ENCODE results near the gene INTS12.

Gene INTS12

DNA sequence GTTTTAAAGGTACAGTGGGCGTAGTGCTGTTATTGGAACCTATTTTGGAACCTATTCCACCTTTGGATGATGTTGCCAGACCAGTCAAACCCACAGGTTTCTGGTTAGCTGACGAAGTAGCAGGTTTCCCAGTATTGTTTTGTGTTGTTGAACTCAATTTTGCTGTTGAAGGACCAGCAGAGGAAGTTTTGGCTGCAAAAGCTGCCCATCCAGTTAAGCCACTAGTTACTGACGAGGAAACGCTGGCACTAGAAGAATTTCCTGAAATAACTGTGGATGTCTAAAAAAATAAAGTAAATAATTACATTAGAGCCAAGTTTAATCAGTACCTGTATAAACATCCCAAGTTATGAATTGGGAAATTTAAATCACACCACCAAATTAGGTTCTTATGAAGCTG lies 25.5 kb downstream of the INTS12 start:
- no peak for DNase-seq

DNA sequence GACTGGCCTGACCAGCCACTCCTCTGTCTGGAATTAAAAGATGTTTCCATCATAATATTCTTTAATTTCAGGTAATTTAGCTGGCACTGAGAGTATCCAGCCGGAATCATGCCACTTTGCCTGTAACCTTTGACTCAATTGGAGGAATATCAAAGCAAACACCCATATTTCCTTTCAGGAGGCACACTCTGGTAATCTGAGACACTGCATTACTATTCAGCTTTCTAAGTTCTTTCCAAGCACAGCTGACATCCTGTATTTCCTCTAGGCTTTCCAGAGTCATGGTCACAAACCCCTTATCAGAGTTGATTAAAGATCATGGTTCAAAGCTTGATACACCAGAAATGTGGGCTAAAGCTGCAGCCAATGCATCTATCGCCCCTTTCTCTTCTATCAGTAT lies 29.3 kb downstream of the INTS12 start:
- no peak for DNase-seq

DNA sequence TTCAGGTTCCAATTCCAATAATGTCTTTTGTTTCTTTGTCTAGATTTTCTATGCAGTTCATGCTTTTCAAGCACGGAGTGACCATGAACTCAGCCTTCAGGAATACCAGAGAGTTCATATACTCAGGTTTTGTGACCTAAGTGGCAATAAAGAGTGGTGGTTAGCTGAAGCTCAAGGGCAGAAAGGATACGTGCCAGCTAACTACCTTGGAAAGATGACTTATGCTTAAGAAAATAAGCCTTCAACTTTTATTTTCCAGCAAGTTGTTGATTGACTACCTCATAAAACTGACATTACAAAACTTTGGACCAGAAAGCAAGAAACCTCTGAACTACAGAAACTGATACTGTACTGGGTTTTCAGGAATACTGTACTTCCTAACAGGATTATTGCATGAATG lies 30.8 kb downstream of the INTS12 start:
- no peak for DNase-seq

DNA sequence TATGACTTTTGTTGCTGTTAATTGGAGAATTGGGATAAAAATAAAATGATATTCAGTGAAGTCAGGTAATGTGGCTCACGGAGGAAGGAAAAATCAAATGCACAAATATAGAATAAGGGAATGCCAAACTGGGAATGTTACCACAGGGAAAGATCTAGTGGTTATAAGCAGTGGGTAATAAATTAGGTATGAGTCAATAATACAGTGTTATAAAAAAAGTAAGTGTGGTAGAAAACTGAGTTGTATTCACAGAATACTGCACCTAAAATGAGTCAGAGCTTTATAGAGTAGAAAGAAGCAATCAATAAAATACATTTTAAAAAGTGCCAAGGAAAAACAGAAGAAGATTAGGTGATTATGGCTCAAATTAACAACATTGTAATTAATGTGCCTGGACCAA lies 34.5 kb downstream of the INTS12 start:
- no peak for DNase-seq

DNA sequence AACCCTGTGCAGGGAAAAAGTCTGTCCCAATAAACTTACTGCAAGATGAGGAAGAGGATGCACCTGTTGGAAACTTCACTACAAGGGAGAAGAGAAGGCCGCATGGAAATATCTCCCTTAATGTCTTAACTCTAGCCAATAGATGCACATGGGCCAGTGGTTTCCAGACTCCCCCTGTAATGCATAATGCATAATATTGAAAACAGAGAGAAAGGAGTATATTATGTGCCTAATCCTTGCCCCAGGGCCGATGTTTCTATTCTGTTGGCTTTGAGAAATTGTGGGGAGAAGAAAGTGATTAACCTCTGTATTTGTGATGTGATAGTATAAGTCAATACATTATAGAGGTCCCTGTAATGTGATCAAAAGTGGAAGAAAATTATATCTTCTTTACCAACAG lies 37.2 kb downstream of the INTS12 start:
- DNase-seq = no peak

DNA sequence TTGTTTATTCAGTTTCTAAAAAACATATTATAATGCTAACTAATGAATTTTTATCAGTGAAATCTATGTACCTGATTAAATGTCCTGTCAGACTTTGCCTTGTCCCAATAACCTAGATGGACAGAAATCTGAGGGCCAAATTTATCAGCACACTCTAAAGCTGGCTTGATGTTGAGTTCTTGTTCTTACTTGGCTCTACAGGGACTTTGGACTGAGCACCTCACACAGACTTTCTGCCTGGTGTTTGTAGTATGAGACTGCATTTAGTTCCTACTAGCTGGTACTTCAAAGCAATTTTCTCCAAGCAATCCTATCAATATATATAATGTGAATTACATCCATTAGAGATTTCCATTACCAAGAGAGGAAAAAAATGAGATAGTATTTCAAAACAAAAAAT lies 37.8 kb downstream of the INTS12 start:
- no peak for DNase-seq

DNA sequence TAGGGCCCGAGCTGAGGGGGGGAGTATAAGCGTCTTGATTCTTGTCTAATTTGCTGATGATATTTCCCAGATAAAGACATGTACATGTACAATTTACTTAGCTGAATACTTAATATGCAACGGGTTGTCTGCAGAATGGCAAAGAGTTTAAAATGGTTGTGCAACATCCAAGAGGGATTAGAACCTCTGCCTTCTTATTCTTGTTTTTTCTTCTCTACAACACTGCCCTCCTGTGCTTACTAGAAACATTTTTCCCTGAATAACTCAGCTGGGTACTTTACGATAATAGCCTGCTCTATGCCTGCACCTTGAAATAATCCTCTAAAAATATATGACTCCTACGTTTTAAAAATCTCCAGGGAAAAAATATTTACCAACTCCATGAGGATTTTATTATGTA lies 41.8 kb downstream of the INTS12 start:
- DNase-seq = no peak

DNA sequence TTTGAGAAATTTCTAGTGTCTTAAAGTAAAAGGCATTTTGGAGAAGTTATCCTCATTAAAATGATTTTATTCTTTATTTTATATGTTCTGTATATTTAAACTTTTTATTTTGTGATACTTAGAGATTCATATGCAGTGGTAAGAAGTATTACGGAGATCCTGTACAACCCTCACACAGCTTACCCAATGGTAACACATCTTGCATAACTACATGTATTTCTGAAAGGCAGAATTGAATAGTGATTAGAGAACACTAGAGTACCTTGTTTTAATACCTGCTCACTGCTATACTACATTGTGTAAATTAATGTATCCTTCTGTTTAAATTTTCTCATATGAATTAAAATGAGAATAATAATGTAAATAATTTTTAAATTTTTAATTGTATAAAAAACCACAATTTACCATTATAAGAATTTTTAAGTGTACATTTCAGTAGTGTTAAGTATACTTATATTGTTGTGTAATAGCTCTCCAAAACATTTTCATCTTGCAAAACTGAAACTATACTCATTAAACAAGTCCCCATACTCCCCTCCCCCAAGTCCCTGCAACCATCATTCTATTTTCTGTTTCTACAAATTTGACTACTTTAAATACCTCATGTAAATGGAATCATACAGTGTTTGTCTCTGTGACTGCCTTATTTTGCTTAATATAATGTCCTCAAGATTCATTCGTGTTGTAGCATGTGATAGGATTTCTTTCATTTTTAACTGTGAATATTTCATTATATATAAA lies 45.4 kb downstream of the INTS12 start:
- DNase-seq = no peak

DNA sequence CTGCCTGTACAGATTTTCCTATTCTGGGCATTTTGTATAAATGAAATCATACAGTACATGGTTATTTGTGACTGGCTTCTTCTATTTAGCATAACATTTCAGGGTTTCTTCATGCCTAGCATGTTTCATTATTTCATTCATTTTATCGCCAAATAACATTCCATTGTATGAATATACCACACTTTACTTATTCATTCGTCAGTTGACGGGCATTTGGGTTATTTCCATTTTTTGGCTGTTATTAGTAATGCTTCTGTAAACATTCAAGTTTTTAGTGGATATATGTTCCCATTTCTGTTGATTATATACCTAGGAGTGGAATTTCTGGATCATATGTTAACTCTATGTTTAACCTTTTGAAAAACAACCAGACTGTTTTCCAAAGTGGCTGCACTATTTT lies 47.5 kb downstream of the INTS12 start:
- DNase-seq = no peak

DNA sequence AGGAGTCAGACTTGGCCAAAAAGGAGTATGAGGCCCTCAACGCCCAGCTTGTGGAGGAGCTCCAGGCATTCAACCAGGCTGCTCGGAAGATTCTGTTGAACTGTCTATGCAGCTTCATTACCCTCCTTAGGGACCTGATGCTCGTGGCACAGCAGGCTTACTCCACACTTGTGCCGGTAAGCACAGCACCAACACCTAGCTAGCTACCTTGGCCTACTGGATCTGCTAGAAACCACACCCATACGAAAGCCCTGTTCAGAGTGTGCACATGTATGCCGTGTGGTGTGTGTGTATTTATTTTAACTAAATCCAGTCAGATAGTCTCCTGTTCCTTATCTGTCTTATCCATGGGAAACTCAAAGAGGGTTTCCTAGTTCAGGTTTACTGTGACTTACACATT lies 49.3 kb downstream of the INTS12 start:
- no peak for DNase-seq

DNA sequence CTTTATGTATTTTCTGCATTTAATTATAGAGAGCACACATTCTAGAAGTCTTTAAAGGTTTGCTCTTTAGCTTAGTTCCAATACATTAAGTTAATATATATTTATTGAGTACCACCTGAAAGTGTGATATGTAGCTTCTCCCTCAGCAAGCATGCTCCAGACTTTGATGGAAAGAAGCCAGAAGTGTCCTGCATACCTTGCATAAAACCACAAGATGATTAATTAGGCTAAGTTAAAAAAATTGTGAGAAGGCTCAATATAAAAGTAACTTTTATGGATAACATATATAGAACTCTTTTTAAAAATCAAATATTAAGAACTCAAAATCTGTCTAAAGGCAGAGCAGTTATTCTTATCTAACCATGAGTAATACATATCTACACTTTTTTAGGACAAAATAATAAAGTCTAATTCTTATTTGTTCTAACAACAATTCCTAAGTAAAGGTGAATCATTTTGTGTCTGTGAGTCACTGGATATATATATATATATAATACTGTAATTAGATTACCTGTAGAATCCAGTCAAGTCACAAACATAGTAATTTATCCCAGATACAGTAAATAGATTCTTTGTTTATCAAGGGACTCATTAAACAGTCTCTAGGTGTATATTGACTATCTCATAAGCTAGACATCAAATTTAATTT lies 51.2 kb downstream of the INTS12 start:
- no peak for DNase-seq

DNA sequence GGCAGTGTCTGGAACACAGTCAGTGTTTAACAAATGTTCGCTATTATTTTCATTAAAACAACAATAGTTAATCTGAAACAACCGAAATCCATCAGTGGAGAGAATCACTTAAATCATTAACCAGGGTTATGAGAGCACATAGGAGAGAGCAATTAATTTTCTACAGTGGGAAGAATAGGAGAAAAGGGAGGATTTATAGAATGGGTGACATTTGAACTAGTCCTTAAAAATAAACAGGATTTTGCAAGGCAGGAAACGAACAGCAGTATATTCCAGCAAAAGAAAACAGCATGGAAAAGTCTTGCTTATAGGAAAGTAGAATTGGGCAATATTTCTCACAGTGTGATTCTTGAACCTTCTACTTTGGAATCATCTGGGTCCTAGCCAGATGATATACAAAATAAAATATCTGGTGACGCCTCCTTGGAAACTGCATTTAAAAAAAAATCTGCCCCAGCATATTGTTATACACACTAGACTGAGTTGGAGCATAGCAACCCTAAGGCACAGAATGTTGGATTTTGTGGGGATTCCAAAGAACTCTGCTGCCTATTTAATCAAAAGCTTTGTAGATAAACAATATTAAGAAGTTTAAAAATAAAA lies 56.1 kb downstream of the INTS12 start:
- DNase-seq = no peak

DNA sequence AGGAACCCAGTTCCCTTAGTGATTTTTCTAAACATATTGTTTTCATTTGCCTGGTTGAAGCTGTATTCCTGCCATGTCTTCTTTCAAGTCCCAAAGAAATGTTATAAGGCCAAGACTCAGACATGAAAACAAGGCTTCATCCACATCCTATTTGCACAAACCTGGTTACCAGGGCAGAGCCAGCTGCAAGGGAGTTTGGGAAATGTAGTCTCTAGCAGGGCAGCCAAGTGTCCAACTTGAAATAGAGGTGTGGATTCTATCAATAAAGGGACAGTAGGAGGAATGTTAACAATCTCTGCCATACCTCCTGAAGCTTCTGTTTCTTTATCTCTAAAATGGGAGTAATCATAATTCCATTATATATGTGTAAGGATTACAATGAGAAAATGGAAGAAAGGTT lies 56.6 kb downstream of the INTS12 start:
- DNase-seq = no peak

DNA sequence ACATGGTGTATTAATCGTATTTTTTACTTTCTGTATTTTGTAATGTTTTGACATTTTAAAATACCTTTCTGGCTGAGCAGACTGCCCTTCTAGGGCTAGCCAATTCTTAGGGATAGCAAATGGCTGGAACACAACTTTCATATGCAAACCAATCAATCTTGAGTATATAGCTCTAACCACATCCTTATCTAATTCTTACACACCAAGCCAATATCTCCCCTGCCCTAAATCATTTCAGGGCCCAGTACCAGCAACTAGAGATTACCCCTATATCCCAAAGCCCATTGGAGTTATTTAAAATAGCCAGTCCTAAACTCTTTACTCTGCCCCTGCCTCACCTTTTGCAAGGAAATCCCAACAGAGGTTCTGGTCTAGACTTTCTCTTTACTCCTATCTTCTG lies 58.3 kb downstream of the INTS12 start:
- no peak for DNase-seq

DNA sequence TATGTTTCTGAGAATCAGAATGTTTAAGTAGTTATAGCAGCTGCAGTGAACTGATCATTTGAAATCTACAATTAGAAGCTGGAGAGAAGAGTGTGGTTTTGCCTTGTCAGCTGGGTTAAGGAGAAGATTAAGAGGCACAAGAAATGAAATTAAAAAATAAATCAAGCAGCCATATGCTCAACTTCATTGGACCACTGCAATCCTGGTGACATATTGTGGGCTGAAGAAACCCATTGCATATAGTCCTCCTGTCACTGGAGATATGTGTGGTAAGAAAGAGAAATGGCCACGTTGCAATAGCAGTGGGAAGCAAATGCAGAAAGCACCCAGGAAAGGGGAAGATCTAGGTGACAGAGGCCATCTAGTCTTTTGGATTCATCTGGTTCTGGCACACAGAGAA lies 63.0 kb downstream of the INTS12 start:
- no peak for DNase-seq

DNA sequence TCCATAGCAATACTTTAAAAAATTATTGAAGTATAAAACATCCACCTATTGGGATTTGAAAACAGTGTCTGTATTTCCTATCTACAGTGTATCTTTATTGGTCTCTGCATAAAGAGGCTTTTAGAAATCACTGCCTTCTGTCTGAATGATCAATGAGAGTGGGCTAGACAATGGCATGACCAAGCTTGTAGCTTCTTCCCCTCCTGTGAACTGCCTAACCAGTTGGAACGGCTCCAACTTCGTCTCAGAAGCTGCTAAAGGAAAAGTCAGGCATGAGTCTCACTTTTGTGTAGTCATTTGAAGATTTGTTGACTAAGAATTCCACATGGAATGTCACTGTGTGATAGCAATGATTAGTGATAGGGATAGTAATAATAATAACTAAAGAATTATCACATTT lies 64.2 kb downstream of the INTS12 start:
- DNase-seq = no peak

DNA sequence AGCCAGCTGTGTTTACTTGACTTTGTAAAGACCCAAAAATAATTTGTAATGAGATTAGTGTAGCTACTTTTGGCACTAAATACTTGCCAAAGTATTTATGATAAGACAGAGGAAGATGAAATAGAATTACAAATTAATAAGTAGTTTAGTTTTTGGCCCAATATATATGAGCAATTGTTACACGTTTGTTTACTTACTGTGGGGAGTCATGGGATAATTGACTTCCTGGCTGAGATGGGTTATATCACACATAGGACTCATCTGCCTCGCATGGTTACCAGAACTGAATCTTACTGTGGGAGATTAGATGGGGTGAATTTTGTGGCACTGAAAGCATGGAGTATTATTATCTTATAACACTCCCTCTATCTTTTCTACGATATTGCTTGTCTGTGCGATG lies 66.6 kb downstream of the INTS12 start:
- DNase-seq = no peak

DNA sequence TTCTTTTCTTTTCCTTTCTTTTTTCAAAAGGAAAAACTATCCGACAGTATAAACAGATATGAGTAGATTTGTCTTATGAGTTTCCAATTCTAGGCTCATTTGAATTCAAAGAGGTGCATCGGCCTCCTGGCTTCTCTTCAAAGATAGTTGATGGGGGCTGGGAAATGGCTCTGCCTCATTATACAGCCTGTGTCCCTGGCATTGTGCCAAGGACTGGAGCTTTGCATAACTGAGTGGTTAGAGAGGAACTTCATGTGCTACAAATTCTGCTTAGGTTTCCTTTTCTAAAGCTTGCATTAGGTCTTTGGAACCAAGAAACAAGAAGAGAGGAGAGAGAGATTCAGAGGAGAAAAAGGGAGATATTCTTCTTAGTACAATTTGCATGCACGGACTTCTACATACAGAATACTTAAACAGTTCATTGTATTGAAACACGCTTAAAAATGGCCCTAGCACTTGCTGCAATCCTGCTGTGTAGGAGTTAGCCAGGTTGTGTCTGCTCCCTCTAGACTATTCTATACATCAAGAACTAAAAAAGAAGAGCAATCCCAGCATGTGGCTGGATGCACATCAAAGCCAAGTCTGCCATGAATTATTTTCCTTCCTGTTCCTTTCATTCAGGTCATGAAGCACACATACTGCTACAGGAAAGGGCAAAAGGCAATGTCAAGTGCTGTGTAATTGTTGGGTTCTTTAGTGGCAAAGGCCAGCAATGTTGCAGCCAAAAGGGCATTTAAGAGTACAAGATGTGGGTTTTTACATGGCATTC lies 70.9 kb downstream of the INTS12 start:
- DNase-seq = peak; percentile 11

DNA sequence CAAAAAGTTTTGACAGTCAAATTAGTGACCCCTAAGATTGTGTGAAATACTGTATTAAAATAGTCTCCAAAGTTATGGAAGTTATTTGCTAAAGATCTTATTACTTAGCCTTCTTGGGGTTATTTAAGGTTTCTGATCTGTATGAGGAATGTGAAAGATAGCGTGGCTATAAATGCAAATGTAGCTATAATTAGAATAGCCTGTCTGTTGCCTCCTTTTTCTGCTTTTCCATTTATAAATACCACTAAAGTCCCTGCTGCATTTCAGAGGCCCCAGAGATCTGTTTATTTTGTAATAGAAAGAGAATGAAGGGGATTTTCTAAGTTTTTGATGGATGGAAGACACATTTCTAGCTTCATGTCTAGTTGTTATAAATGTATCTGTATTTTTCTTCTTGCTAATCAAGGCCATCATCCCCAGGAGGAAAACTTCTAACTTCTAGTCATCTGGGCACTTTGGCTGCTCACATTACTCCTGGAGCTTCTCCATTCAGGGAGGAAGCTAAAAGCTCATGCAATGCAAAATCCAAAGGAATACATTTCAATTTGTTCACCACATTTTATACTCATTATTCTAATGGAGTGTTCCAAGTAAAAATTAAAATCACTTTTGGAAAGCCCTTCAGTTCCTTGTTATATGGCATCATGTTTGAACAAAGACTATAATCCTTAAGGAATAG lies 73.9 kb downstream of the INTS12 start:
- DNase-seq = no peak

DNA sequence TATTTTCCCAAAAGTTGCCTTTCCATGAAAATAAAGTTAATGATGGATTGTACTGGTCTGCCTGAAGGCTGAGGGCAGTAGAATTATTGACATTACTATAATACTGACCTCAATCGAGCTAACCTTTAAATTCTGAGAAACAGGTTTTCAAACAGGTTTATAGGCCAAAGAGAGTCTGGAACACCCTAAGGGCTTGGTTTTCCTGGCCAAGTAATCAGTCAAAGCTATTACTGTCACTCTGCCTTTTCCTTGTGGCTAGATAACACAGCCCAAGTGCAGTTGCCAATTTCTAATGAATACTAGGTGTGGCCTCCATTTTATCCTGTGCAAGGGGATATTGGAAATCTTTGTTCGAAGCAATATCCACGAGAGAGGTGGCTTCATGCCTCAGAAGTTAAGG lies 75.2 kb downstream of the INTS12 start:
- DNase-seq = no peak

All from NCI-H774 (cell line).